8988T (cell line): ENCODE data around the gene ODAD3.

Experiments
- DNase-seq: peaks from one replicate; pipeline ENCODE4 v3.0.0; 2011

ODAD3 gene

DNA sequence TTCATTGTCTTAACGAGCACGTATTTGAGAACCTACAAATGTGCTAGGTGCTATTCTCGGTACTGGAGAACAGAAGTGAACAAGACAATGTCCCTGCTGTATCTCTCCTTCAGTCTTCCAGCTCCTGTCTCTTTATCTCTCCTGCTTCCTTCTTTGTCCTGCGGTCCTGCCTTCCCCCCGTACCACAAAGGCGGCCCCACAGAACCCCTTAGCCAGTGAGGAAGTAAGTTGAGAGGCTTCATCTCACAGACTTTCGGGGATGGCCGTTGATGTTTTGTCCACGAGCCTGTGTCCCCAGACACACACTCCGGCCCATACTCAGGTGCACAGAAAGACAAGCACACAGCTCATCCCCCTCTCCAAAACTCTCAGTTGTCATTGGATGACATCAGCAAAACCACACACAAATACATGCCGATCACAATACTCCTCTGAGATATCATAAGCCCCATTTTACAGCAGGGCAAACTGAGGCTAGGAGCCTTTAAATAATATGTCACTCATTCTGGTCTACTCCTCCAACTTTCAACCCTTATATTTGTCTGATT is 61.0 kb downstream of the ODAD3 start:
- no peak for DNase-seq

DNA sequence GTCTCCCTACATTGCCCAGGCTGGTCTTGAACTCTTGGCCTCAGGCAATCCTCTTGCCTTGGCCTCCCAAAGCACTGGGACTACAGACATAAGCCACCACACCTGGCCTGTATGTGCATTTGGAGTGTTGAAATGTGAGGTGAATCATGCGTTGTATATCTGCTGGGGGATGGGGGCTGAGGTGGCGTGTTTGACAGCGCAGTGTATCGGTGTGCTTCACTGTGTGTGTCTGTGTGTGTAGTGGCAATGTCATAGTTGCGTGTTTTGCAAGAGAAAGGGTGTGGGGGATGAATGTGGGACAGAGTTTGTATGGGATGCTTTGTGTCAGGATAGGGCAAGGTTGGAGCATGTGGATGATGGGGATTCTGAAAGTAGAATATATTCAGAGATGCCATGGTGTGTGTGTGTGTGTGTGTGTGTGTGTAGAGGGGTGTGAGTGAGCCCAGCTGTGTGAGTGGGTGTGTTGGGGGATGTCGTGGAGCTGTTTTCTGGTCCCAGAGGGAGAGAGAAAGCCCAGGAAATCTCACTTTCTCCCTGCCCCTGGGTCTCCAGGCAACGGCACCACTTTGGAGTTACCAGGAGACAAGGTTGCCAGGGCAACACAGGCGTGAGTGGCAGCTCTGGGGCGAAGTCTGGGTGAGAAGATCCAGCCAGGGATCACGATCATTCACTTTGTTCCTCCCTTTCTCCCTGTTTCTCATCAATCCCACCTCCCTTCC is 61.6 kb downstream of the ODAD3 start:
- no peak for DNase-seq

DNA sequence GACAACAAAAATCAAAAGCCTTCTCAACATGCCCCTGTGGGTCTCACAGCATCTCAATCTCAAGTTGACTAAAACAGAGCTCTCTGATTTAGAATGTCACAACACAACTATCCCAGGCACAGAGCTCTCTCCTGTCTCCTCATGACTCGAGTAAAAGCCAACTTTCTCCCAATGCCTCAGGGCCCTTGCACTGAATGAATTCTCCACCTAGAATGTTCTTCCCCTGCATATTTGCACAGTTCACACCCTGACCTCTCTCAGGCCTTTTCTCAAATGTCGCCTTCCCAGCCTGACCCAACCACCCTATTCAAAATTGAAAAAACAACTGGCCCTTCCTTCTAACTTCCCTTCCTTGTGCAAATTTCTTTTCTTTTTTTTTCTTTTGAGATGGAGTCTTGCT is 64.2 kb downstream of the ODAD3 start:
- DNase-seq = no peak
